OCI-LY7 (cell line): Measurements from ENCODE around the gene SMIM21. TPM values are rescaled to one million over a fixed set of nuclear protein-coding genes. Genes with fewer than 3 reads are reported as not detected.

Experiments
- BruUV-seq: library from RNA; stranded (reverse); fragments of 400-500 nt; replicated peaks from 2 replicates; lab custom pipeline; 2021; lab: Mats Ljungman, UMichigan
- CTCF ChIA-PET: fragments of 300-600 bp; sonication (Branson Sonifier 250); formaldehyde crosslinking; loops from one replicate; lab custom pipeline; 2022; ENCODE audit warnings: antibody characterized with exemption; ENCODE audit not compliant: unreplicated experiment; lab: Charles Lee
- POLR2A ChIA-PET: fragments of 300-600 bp; sonication (Branson Sonifier 250); formaldehyde crosslinking; loops from one replicate; lab custom pipeline; 2022; ENCODE audit warnings: antibody characterized with exemption; lab: Charles Lee
- DNase-seq: peaks from one replicate; pipeline ENCODE4 v3.0.0-alpha.2; 2015; ENCODE audit warnings: low spot score
- H2AFZ ChIP-seq: fragments of 200-600 bp; sonication (generic), shearing (Covaris generic); 2 replicates; pipeline ENCODE4 v1.6.1; 2014; ENCODE audit warnings: mild to moderate bottlenecking, antibody characterized with exemption, low read length, moderate library complexity
- H3K27ac ChIP-seq: fragments of 200-600 bp; sonication (generic); 2 replicates; pipeline ENCODE4 v1.5.1; 2014; ENCODE audit warnings: mixed run types, low read depth, mild to moderate bottlenecking, moderate library complexity, low read length, inconsistent platforms; ENCODE audit not compliant: poor library complexity, severe bottlenecking
- H3K36me3 ChIP-seq: fragments of 200-600 bp; sonication (generic); 2 replicates; pipeline ENCODE4 v1.6.1; 2014; ENCODE audit warnings: mild to moderate bottlenecking, antibody characterized with exemption, low read length, moderate library complexity, mixed read lengths; ENCODE audit not compliant: insufficient read depth
- H3K4me1 ChIP-seq: fragments of 200-600 bp; sonication (generic); 2 replicates; pipeline ENCODE4 v1.5.1; 2014; ENCODE audit warnings: mild to moderate bottlenecking, low read length; ENCODE audit not compliant: insufficient read depth, poor library complexity, severe bottlenecking
- H3K4me2 ChIP-seq: fragments of 200-600 bp; sonication (generic); 2 replicates; pipeline ENCODE4 v1.6.1; 2014; ENCODE audit warnings: mild to moderate bottlenecking, low read length
- H3K4me3 ChIP-seq: fragments of 200-600 bp; sonication (generic); 2 replicates; pipeline ENCODE4 v1.5.1; 2014; ENCODE audit warnings: mild to moderate bottlenecking, low read depth, low read length; ENCODE audit not compliant: poor library complexity, severe bottlenecking
- H3K79me2 ChIP-seq: fragments of 200-600 bp; sonication (generic); 2 replicates; pipeline ENCODE4 v1.6.1; 2016; ENCODE audit warnings: low read depth, mild to moderate bottlenecking, low read length, moderate library complexity, mixed read lengths; ENCODE audit not compliant: insufficient read depth
- H3K9me2 ChIP-seq: fragments of 200-600 bp; sonication (generic); 2 replicates; pipeline ENCODE4 v1.6.1; 2016; ENCODE audit warnings: mild to moderate bottlenecking, low read length, mixed read lengths; ENCODE audit not compliant: insufficient read depth
- H3K9me3 ChIP-seq: fragments of 200-600 bp; sonication (generic); 2 replicates; pipeline ENCODE4 v1.6.1; 2014; ENCODE audit warnings: mild to moderate bottlenecking, mixed run types, low read length, mixed read lengths
- H4K20me1 ChIP-seq: fragments of 200-600 bp; sonication (generic); 2 replicates; pipeline ENCODE4 v1.6.1; 2014; ENCODE audit warnings: mild to moderate bottlenecking, antibody characterized with exemption, low read length, moderate library complexity, mixed read lengths; ENCODE audit not compliant: insufficient read depth
- EZH2phosphoT487 ChIP-seq: fragments of 200-600 bp; sonication (generic); IDR thresholded peaks from 2 replicates; pipeline ENCODE4 v1.6.1; 2018; ENCODE audit warnings: low read depth, borderline replicate concordance, mild to moderate bottlenecking, mixed run types, antibody characterized with exemption, low read length, moderate library complexity, mixed read lengths
- intact Hi-C: fragments of 100-400 bp; cut with micrococcal nuclease; formaldehyde crosslinking; loops from one replicate; pipeline ENCODE4 v1.10.0; 2022; ENCODE audit not compliant: unreplicated experiment
- total RNA-seq, 2 experiments: library from RNA; depleted of rRNA in 1 of 2; stranded (reverse); fragments of >200 nt in 1 of 2; shearing (Covaris generic) in 1 of 2; gene quantifications; 2 replicates each; pipeline ENCODE4 v1.2.3, GENCODE V29; 2014 to 2022
- TF ChIP-seq, protein P1 (sequence below): fragments of 200-600 bp; sonication (generic); conservative IDR thresholded peaks from 2 replicates; pipeline ENCODE4 v1.5.1; 2014; ENCODE audit warnings: mild to moderate bottlenecking, antibody characterized with exemption, low read length, moderate library complexity, mixed read lengths

Gene SMIM21
- total RNA-seq, 2 experiments from 2014 or later, result not detected

DNA sequence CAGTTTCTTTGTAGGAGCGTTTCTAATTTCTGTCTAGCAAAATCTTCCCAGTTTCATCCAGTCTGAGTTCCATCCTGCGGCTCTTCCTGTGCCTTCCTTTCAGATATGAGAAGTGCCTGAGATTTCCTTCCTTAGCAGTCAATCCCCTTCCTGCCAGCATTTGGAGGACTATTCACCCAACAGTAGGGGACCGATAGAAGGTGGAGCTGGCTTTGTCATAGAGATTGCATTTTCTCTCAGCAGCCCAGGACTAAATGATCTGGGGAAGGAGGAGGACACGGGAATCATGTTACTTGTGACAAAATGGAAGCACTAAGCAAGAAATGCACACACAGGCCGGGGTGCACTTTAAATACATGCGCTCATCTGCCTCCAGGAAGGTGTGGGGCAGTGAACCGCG is 5.6 kb upstream of the SMIM21 start:
- Histone ChIP-seq H3K4me2 (no peak overlapping the region), H3K27ac (no peak overlapping the region), H3K4me1 (no peaks in the 10 kb centered on the region), H3K9me2 (no peaks in the 10 kb centered on the region), H3K36me3 (no peaks in the 10 kb centered on the region), H3K4me3 (no peak overlapping the region), H3K79me2 (no peaks in the 10 kb centered on the region), H4K20me1 (no peaks in the 10 kb centered on the region), H2AFZ (no peak overlapping the region), H3K9me3 (no peaks in the 10 kb centered on the region)
- DNase-seq, result no peak
- POLR2A ChIA-PET, result no interaction called here
- CTCF ChIA-PET, result no interaction called here
- TF ChIP-seq EZH2phosphoT487, result no peak
- TF ChIP-seq, protein P1, sequence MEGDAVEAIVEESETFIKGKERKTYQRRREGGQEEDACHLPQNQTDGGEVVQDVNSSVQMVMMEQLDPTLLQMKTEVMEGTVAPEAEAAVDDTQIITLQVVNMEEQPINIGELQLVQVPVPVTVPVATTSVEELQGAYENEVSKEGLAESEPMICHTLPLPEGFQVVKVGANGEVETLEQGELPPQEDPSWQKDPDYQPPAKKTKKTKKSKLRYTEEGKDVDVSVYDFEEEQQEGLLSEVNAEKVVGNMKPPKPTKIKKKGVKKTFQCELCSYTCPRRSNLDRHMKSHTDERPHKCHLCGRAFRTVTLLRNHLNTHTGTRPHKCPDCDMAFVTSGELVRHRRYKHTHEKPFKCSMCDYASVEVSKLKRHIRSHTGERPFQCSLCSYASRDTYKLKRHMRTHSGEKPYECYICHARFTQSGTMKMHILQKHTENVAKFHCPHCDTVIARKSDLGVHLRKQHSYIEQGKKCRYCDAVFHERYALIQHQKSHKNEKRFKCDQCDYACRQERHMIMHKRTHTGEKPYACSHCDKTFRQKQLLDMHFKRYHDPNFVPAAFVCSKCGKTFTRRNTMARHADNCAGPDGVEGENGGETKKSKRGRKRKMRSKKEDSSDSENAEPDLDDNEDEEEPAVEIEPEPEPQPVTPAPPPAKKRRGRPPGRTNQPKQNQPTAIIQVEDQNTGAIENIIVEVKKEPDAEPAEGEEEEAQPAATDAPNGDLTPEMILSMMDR, result no peak
- intact Hi-C loops, result no loop called here
- BruUV-seq, result no TSS peak

DNA sequence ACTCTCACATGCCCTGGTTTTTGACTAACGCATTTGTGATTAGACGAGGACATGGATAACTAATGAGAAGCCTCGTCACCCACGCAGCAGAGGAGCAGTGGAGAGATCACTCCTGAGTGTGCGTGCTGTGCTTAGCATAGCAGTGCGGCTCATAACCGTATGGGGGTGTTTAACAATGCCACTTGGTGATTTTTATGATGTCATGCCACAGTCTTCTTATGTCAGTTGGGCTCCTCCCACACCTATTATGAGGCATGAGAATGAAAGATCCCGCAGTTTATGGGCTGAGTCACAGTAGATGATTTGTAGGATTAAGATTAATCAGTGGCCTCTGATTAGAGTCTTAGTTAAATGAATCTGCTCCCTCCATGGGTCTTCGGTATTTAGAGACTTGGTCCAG is 2.5 kb upstream of the SMIM21 start:
- Histone ChIP-seq H4K20me1 (no peaks in the 10 kb centered on the region), H3K36me3 (no peaks in the 10 kb centered on the region), H3K4me3 (no peak overlapping the region), H3K4me1 (no peaks in the 10 kb centered on the region), H3K9me2 (no peaks in the 10 kb centered on the region), H2AFZ (no peak overlapping the region), H3K27ac (no peak overlapping the region), H3K79me2 (no peaks in the 10 kb centered on the region), H3K9me3 (no peaks in the 10 kb centered on the region), H3K4me2 (no peak overlapping the region)
- intact Hi-C loops, result no loop called here
- no TSS peak for BruUV-seq
- CTCF ChIA-PET, result no interaction called here
- TF ChIP-seq EZH2phosphoT487, result no peak
- TF ChIP-seq, protein P1, result no peak
- POLR2A ChIA-PET, result no interaction called here
- DNase-seq, result no peak

DNA sequence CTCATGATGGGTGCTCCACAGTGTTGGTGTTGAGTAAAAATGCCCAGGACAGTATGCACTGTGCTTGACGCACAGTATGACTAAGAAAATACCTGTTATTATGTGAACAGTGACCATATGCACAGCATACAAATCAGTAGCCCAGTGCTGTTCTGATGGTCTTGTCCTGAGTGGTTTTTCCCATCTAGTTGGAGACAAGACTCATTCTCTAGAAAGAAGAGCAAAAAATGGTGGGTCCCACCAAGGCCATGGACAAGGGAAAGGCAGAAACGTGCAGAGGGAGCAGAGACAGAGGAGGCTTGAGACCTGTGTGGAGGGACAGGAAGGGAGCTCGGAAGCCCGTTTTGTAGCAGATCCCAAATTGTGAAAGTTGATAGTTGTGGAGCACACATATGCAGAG is 987 bp upstream of the SMIM21 start:
- TF ChIP-seq, protein P1, result no peak
- TF ChIP-seq EZH2phosphoT487, result no peak
- Histone ChIP-seq H3K79me2 (no peaks in the 10 kb centered on the region), H3K9me2 (no peaks in the 10 kb centered on the region), H3K4me1 (no peaks in the 10 kb centered on the region), H3K36me3 (no peaks in the 10 kb centered on the region), H3K27ac (no peak overlapping the region), H3K4me2 (no peak overlapping the region), H3K4me3 (no peak overlapping the region), H4K20me1 (no peaks in the 10 kb centered on the region), H3K9me3 (no peaks in the 10 kb centered on the region), H2AFZ (no peak overlapping the region)
- CTCF ChIA-PET, result no interaction called here
- POLR2A ChIA-PET, result no interaction called here
- intact Hi-C loops, result no loop called here
- BruUV-seq, result no TSS peak
- DNase-seq, result no peak
